GM23338 (cell line): ENCODE results near the gene MYO16.

Experiments used
- CTCF ChIP-seq, 2 experiments: fragments of 200-600 bp in 1 of 2; sonication (generic) in 1 of 2; conservative IDR thresholded peaks; 2 replicates each; pipeline versions ENCODE4 v1.5.1 to v1.6.1; 2016 to 2017; ENCODE audit warnings: antibody characterized with exemption in 2 of 2, low read depth in 2 of 2, mild to moderate bottlenecking in 2 of 2, moderate library complexity in 1 of 2
- EZH2 ChIP-seq: fragments of 200-600 bp; sonication (generic); IDR thresholded peaks from one replicate; pipeline ENCODE4 v1.8.0; 2017; ENCODE audit warnings: antibody characterized with exemption, mild to moderate bottlenecking, low read depth; ENCODE audit not compliant: unreplicated experiment
- EZH2phosphoT487 ChIP-seq: fragments of 200-600 bp; sonication (generic); IDR thresholded peaks from one replicate; pipeline ENCODE4 v1.8.1; 2018; ENCODE audit warnings: antibody characterized with exemption; ENCODE audit not compliant: unreplicated experiment
- POLR2AphosphoS5 ChIP-seq: IDR thresholded peaks from 2 replicates; pipeline ENCODE4 v1.6.1; 2016; ENCODE audit warnings: antibody characterized with exemption, low read depth
- REST ChIP-seq: IDR thresholded peaks from one replicate; pipeline ENCODE4 v1.6.1; 2018; ENCODE audit warnings: antibody characterized with exemption; ENCODE audit not compliant: unreplicated experiment
- ZNF114 ChIP-seq: fragments of 250-450 bp; sonication (Bioruptor Pico); IDR thresholded peaks from 2 replicates; pipeline ENCODE4 v1.5.0; 2020; ENCODE audit warnings: mild to moderate bottlenecking, moderate library complexity

- TF ChIP-seq CTCF (conservative IDR thresholded peaks at IDR 0.05; ENCODE audit: low read depth in 2 of 2) (no peak), REST (no peak), POLR2AphosphoS5 (no peak), EZH2phosphoT487 (no peak), EZH2 (no peak), ZNF114 (no peak)
Measured at GRCh38 chr13:108940121-108940520, 310.7 kb downstream of the MYO16 start.
